Thyroid gland (tissue), 4 donors: Measurements from ENCODE around the gene SEMA3C.

Experiments used
- POLR2A ChIP-seq, 2 donors: fragments of 450-650 bp; IDR thresholded peaks; one replicate each; pipeline ENCODE4 v1.6.1; 2017; ENCODE audit warnings: antibody characterized with exemption in 2 of 2, mild to moderate bottlenecking in 2 of 2, moderate library complexity in 1 of 2
- TF ChIP-seq, protein P1 (sequence below), 6 experiments: fragments of 200-600 bp in 3 of 6; fragments of 450-650 bp in 3 of 6; sonication (generic) in 3 of 6; IDR thresholded peaks; one replicate each; pipeline ENCODE4 v1.5.1; 2016 to 2019; ENCODE audit warnings: antibody characterized with exemption in 6 of 6, mild to moderate bottlenecking in 2 of 6, inconsistent platforms in 1 of 6, moderate library complexity in 1 of 6

- TF ChIP-seq, protein P1, sequence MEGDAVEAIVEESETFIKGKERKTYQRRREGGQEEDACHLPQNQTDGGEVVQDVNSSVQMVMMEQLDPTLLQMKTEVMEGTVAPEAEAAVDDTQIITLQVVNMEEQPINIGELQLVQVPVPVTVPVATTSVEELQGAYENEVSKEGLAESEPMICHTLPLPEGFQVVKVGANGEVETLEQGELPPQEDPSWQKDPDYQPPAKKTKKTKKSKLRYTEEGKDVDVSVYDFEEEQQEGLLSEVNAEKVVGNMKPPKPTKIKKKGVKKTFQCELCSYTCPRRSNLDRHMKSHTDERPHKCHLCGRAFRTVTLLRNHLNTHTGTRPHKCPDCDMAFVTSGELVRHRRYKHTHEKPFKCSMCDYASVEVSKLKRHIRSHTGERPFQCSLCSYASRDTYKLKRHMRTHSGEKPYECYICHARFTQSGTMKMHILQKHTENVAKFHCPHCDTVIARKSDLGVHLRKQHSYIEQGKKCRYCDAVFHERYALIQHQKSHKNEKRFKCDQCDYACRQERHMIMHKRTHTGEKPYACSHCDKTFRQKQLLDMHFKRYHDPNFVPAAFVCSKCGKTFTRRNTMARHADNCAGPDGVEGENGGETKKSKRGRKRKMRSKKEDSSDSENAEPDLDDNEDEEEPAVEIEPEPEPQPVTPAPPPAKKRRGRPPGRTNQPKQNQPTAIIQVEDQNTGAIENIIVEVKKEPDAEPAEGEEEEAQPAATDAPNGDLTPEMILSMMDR (IDR thresholded peaks at IDR 0.05): no peak
- TF ChIP-seq POLR2A (IDR thresholded peaks at IDR 0.05): no peak
Measured at GRCh38 chr7:80722616-80723195, 196.1 kb downstream of the SEMA3C start.
